Endothelial cell of umbilical vein (primary cell): ENCODE measurements around the gene LY6G6C. TPM values are rescaled to one million over a fixed set of nuclear protein-coding genes. Genes with fewer than 3 reads are reported as not detected.

ENCODE experiments used
- BruUV-seq: library from RNA; stranded (reverse); fragments of 400-500 nt; replicated peaks from 2 replicates; lab custom pipeline; 2021; lab: Mats Ljungman, UMichigan
- CTCF ChIA-PET: fragments of 300-600, 350-600 bp; sonication (Branson Sonifier 250); formaldehyde crosslinking; loops from one replicate; lab custom pipeline; 2021; ENCODE audit warnings: antibody characterized with exemption, inconsistent platforms; lab: Charles Lee
- POLR2A ChIA-PET: fragments of 300-600, 350-600 bp; sonication (Branson Sonifier 250); formaldehyde crosslinking; loops from one replicate; lab custom pipeline; 2021; ENCODE audit warnings: antibody characterized with exemption, inconsistent platforms; lab: Charles Lee
- DNase-seq: peaks from one replicate; pipeline ENCODE4 v3.0.0-alpha.2; 2011; ENCODE audit warnings: low read depth, low spot score
- FAIRE-seq: peaks from 2 replicates; lab custom pipeline; 2011; peaks lifted over from hg19 to GRCh38; lab: Jason Lieb, UNC
- H2AFZ ChIP-seq: 2 replicates; pipeline ENCODE4 v1.6.0; 2012; ENCODE audit warnings: low read depth, low read length, control low read depth, inconsistent platforms
- H3K27ac ChIP-seq: 2 replicates; pipeline ENCODE4 v1.5.1; 2011; ENCODE audit warnings: low read depth, mild to moderate bottlenecking, control low read depth, low read length, moderate library complexity; ENCODE audit not compliant: insufficient read depth
- H3K27me3 ChIP-seq, 2 experiments: 2 replicates each; pipeline versions ENCODE4 v1.6.0 to v1.6.1; 2011; ENCODE audit warnings: low read length in 2 of 2, mixed read lengths in 1 of 2; ENCODE audit not compliant: control insufficient read depth in 2 of 2, insufficient read depth in 2 of 2
- H3K36me3 ChIP-seq, 2 experiments: 2 replicates in 1 of 2; 3 replicates in 1 of 2; pipeline ENCODE4 v1.5.1; 2011; ENCODE audit warnings: low read length in 2 of 2, mild to moderate bottlenecking in 1 of 2, moderate library complexity in 1 of 2; ENCODE audit not compliant: control insufficient read depth in 2 of 2, insufficient read depth in 2 of 2; ENCODE audit errors: extremely low read depth in 1 of 2
- H3K4me1 ChIP-seq: 3 replicates; pipeline ENCODE4 v1.5.1; 2011; ENCODE audit warnings: mild to moderate bottlenecking, low read length; ENCODE audit not compliant: control insufficient read depth, insufficient read depth; ENCODE audit errors: extremely low read depth
- H3K4me2 ChIP-seq: 2 replicates; pipeline ENCODE4 v1.6.1; 2011; ENCODE audit warnings: low read length, control low read depth, mixed read lengths; ENCODE audit not compliant: insufficient read depth
- H3K4me3 ChIP-seq, 3 experiments: fragments of 200-600 bp in 1 of 3; sonication (generic), shearing (Covaris generic) in 1 of 3; replicated peaks in 1 of 3; 2 replicates each; pipeline ENCODE4 v1.5.1; 2011 to 2016; ENCODE audit warnings: control low read depth in 3 of 3, low read length in 3 of 3, mild to moderate bottlenecking in 2 of 3, inconsistent platforms in 1 of 3, low read depth in 1 of 3, moderate library complexity in 1 of 3; ENCODE audit not compliant: insufficient read depth in 1 of 3
- H3K79me2 ChIP-seq: 2 replicates; pipeline ENCODE4 v1.6.0; 2012; ENCODE audit warnings: low read length, inconsistent platforms; ENCODE audit not compliant: control insufficient read depth, insufficient read depth
- H3K9ac ChIP-seq: replicated peaks from 2 replicates; pipeline ENCODE3; 2011; ENCODE audit warnings: low read length, control low read depth; ENCODE audit not compliant: insufficient read depth; ENCODE audit errors: extremely low read depth
- H3K9me1 ChIP-seq: replicated peaks from 3 replicates; pipeline ENCODE4 v1.6.0; 2011; ENCODE audit warnings: mild to moderate bottlenecking, low read length; ENCODE audit not compliant: control insufficient read depth, insufficient read depth; ENCODE audit errors: extremely low read depth
- H3K9me3 ChIP-seq: replicated peaks from 2 replicates; pipeline ENCODE4 v1.5.1; 2012; ENCODE audit warnings: low read length, inconsistent platforms; ENCODE audit not compliant: control insufficient read depth, insufficient read depth
- H4K20me1 ChIP-seq: replicated peaks from 2 replicates; pipeline ENCODE3; 2011; ENCODE audit warnings: mild to moderate bottlenecking, low read length; ENCODE audit not compliant: control insufficient read depth, insufficient read depth; ENCODE audit errors: extremely low read depth
- EZH2 ChIP-seq: IDR thresholded peaks from 2 replicates; pipeline ENCODE4 v1.6.1; 2012; ENCODE audit warnings: borderline replicate concordance, low read depth, mild to moderate bottlenecking, moderate library complexity, low read length, inconsistent platforms; ENCODE audit not compliant: severe bottlenecking
- FOS ChIP-seq: IDR thresholded peaks from 2 replicates; pipeline ENCODE4 v1.6.1; 2011; ENCODE audit warnings: mild to moderate bottlenecking, low read length, moderate library complexity, borderline replicate concordance; ENCODE audit not compliant: insufficient read depth
- GATA2 ChIP-seq: IDR thresholded peaks from 2 replicates; pipeline ENCODE4 v1.7.0; 2011; ENCODE audit warnings: low read depth, mild to moderate bottlenecking, moderate library complexity, mixed read lengths, low read length; ENCODE audit not compliant: insufficient read length, insufficient read depth
- JUN ChIP-seq: IDR thresholded peaks from 2 replicates; pipeline ENCODE4 v1.6.1; 2011; ENCODE audit warnings: borderline replicate concordance, low read depth; ENCODE audit not compliant: insufficient read length, insufficient read depth
- MYC ChIP-seq: IDR thresholded peaks from one replicate; pipeline ENCODE4 v1.6.1; 2011; ENCODE audit warnings: mild to moderate bottlenecking, low read depth, low read length
- POLR2A ChIP-seq: IDR thresholded peaks from 2 replicates; pipeline ENCODE4 v1.6.1; 2012; ENCODE audit warnings: low read depth, mild to moderate bottlenecking, control low read depth, low read length
- POLR2AphosphoS5 ChIP-seq: IDR thresholded peaks from 2 replicates; pipeline ENCODE4 v1.6.1; 2012; ENCODE audit warnings: low read depth, mild to moderate bottlenecking, control low read depth, low read length, moderate library complexity; ENCODE audit not compliant: insufficient read depth
- dilution Hi-C: fragments of 300-500 bp; cut with MboI; formaldehyde crosslinking; loops from one replicate; pipeline ENCODE4 v1.15.0; 2019; ENCODE audit warnings: low sequenced_read_pairs; ENCODE audit not compliant: extremely low pct_ligation_motif_present
- intact Hi-C: fragments of 100-400 bp; cut with micrococcal nuclease; formaldehyde crosslinking; loops from one replicate; pipeline ENCODE4 v1.10.0; 2022
- polyA plus RNA-seq, 4 experiments: library from polyadenylated mRNA; depleted of rRNA in 3 of 4; stranded (reverse) in 3 of 4; unstranded in 1 of 4; fragments of >200 nt; gene quantifications; 2 replicates each; pipeline versions ENCODE4 v1.2.1 to v1.2.3, GENCODE V29; 2011 to 2012; ENCODE audit warnings: missing spikeins in 1 of 4
- total RNA-seq: library from RNA; stranded (reverse); gene quantifications from 2 replicates; pipeline ENCODE4 v1.2.3, GENCODE V29; 2021
- TF ChIP-seq, protein P1 (sequence below): IDR thresholded peaks from 2 replicates; pipeline ENCODE4 v1.6.1; 2011; ENCODE audit not compliant: insufficient read depth, insufficient read length
- TF ChIP-seq, protein P2 (sequence below), 2 donors: IDR thresholded peaks; 1 replicate in 1 of 2; 2 replicates in 1 of 2; pipeline ENCODE4 v1.5.1; 2011; ENCODE audit warnings: low read length in 2 of 2, mild to moderate bottlenecking in 2 of 2, moderate library complexity in 2 of 2, control low read depth in 1 of 2, inconsistent platforms in 1 of 2, low read depth in 1 of 2; ENCODE audit not compliant: insufficient read depth in 1 of 2; ENCODE audit errors: extremely low read depth in 1 of 2

LY6G6C gene
- total and polyA plus RNA-seq, 2 donors (not counting 3 experiments of a cell fraction or from before 2014, with no cell fraction given), result 0.33 TPM; not detected in 1

DNA sequence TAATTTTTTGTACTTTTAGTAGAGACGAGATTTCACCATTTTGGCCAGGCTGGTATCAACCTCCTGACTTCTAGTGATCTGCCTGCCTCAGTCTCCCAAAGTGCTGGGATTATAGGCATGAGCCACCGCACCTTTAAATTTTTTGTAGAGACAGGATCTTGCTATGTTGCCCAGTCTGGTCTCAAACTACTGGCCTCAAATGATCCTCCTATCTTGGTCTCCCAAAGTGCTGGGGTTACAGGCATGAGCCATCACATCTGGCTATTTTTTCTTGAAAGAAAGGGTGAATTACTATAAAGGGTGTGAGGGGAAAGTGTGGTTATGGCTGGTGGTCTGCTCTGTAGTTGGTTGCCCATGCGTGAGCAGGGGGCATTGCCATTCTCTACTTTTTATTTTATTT, 13.3 kb downstream of the LY6G6C start:
- no peaks in the 10 kb centered on the region for H3K79me2 ChIP-seq
- H3K9me1 ChIP-seq, result no peaks in the 10 kb centered on the region
- no peaks in the 10 kb centered on the region for H3K36me3 ChIP-seq
- no peaks in the 10 kb centered on the region for H4K20me1 ChIP-seq
- no peak overlapping the region for H3K4me2 ChIP-seq
- DNase-seq (no peak), FAIRE-seq (no peak)
- BruUV-seq, result no TSS peak
- H3K4me1 ChIP-seq, result peaks cover 8% of the 10 kb centered on the region
- no peaks in the 10 kb centered on the region for H3K27me3 ChIP-seq
- ChIA-PET CTCF (no interaction called here), POLR2A (no interaction called here)
- H3K9me3 ChIP-seq, result no peaks in the 10 kb centered on the region
- dilution Hi-C loops (no loop called here), intact Hi-C loops (no loop called here)
- no peak overlapping the region for H2AFZ ChIP-seq
- no peak overlapping the region for H3K27ac ChIP-seq
- TF ChIP-seq EZH2 (no peak), JUN (no peak), POLR2A (no peak)
- no peak overlapping the region for H3K9ac ChIP-seq
- H3K4me3 ChIP-seq, result no peak overlapping the region

GRCh38 chr6:31707701-31708100, 13.8 kb downstream of the LY6G6C start:
- CTCF ChIA-PET, result no interaction called here
- POLR2A ChIA-PET, result no interaction called here
- Histone ChIP-seq H3K4me3 (no peak overlapping the region), H2AFZ (no peak overlapping the region), H3K79me2 (peaks cover under 1% of the 10 kb centered on the region), H3K9ac (no peak overlapping the region), H3K9me1 (no peaks in the 10 kb centered on the region), H3K27ac (no peak overlapping the region), H3K36me3 (no peaks in the 10 kb centered on the region), H3K4me2 (no peak overlapping the region), H3K9me3 (no peaks in the 10 kb centered on the region), H4K20me1 (no peaks in the 10 kb centered on the region), H3K27me3 (no peaks in the 10 kb centered on the region), H3K4me1 (peaks cover 8% of the 10 kb centered on the region)
- no peak for TF ChIP-seq POLR2AphosphoS5
- TF ChIP-seq POLR2A, result no peak
- no peak for TF ChIP-seq GATA2
- no peak for TF ChIP-seq MYC
- TF ChIP-seq, protein P1, sequence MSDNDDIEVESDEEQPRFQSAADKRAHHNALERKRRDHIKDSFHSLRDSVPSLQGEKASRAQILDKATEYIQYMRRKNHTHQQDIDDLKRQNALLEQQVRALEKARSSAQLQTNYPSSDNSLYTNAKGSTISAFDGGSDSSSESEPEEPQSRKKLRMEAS, result no peak
- no peak for TF ChIP-seq JUN
- TF ChIP-seq EZH2, result no peak
- TF ChIP-seq FOS, result no peak
- TF ChIP-seq, protein P2, sequence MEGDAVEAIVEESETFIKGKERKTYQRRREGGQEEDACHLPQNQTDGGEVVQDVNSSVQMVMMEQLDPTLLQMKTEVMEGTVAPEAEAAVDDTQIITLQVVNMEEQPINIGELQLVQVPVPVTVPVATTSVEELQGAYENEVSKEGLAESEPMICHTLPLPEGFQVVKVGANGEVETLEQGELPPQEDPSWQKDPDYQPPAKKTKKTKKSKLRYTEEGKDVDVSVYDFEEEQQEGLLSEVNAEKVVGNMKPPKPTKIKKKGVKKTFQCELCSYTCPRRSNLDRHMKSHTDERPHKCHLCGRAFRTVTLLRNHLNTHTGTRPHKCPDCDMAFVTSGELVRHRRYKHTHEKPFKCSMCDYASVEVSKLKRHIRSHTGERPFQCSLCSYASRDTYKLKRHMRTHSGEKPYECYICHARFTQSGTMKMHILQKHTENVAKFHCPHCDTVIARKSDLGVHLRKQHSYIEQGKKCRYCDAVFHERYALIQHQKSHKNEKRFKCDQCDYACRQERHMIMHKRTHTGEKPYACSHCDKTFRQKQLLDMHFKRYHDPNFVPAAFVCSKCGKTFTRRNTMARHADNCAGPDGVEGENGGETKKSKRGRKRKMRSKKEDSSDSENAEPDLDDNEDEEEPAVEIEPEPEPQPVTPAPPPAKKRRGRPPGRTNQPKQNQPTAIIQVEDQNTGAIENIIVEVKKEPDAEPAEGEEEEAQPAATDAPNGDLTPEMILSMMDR (IDR thresholded peaks at IDR 0.05; ENCODE audit: extremely low read depth in 1 of 2, insufficient read depth in 1 of 2, low read depth in 1 of 2, low read length in 2 of 2), result no peak
- intact Hi-C loops (no loop called here), dilution Hi-C loops (no loop called here)
- FAIRE-seq, result no peak
- DNase-seq, result no peak
- no TSS peak for BruUV-seq
